Activated naive CD8-positive, alpha-beta T cell treated with anti-CD3 and anti-CD28 coated beads, Interleukin-2, amount 50 U/mL, for 24 hours (primary cell): ENCODE results near the gene CLPTM1L.
"Not testable (repeated sequence)": the region's sequence is repeated elsewhere in the genome, so short reads cannot be mapped to it uniquely, and the experiment has no call there.

Experiments
- ATAC-seq: fragments of 150-1000 bp; cut with Tn5 transposase; one replicate; pipeline ENCODE4 v1.10.0; 2021
- DNase-seq: peaks from one replicate; pipeline ENCODE4 v3.0.0; 2021
- H3K27ac Mint-ChIP-seq: one replicate; pipeline ENCODE4 v1.8.0; 2021; ENCODE audit warnings: mild to moderate bottlenecking, mixed read lengths
- H3K27me3 Mint-ChIP-seq: one replicate; pipeline ENCODE4 v1.8.0; 2021; ENCODE audit warnings: mixed read lengths
- H3K36me3 Mint-ChIP-seq: one replicate; pipeline ENCODE4 v1.8.0; 2021; ENCODE audit warnings: low read depth, mixed read lengths
- H3K4me1 Mint-ChIP-seq: one replicate; pipeline ENCODE4 v1.8.0; 2021; ENCODE audit warnings: mixed read lengths
- H3K4me3 Mint-ChIP-seq: one replicate; pipeline ENCODE4 v1.8.0; 2021; ENCODE audit warnings: mild to moderate bottlenecking, moderate library complexity, mixed read lengths
- H3K9me3 Mint-ChIP-seq: one replicate; pipeline ENCODE4 v1.8.0; 2021; ENCODE audit warnings: mixed read lengths

The CLPTM1L gene

GRCh38 chr5:1371972-1372342 is 27.1 kb upstream of the CLPTM1L start:
- not testable (repeated sequence) for ATAC-seq

DNA sequence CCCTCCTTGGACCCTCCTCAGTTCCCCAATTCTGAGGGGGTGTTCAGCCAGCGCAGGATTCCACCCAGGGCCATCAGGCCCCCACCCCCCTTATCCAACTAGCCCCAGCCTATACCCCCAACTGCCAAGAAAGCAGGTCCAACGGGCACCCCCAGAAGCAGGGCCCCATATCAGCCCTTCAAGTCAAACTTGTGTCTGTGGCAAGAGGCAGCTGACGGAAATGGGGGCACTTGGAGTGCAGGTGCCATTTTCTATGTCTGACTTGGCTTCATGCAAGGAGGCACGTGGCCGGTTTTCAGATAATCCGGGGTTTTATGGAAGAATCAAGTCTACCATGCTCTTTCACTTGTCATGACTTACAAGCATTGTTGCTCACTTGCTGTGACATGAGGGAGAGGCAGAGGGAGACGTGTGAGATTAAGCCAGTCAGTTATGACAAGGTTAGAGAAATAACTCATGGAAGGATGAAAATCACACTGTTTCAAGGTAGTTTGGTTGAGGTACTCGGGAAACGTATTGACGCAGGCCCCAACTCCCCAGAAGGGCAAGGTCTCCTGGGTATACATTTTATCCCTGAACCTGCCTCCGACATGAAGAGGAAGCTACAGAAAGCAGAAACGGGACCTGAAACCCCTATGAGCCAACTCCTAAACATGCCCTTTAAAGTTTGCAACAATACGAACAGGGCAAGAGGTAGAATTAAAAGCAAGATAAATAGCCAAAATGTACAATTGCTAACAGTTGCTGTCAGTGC is 26.5 kb upstream of the CLPTM1L start:
- Mint-ChIP-seq H3K4me1 (peaks cover 6% of the 10 kb centered on the region), H3K36me3 (no peaks in the 10 kb centered on the region), H3K27me3 (no peaks in the 10 kb centered on the region), H3K4me3 (no peak overlapping the region), H3K27ac (no peak overlapping the region), H3K9me3 (no peaks in the 10 kb centered on the region)
- no peak for DNase-seq
- ATAC-seq, result no peak

More at GRCh38 chr5:1371972-1372342, 27.1 kb upstream of the CLPTM1L start:
- not testable (repeated sequence) for H3K9me3 Mint-ChIP-seq, DNase-seq, H3K4me3 Mint-ChIP-seq, H3K36me3 Mint-ChIP-seq, H3K27ac Mint-ChIP-seq, H3K4me1 Mint-ChIP-seq, H3K27me3 Mint-ChIP-seq

- no peak for ATAC-seq
- H3K9me3 Mint-ChIP-seq, result no peaks in the 10 kb centered on the region
- H3K27me3 Mint-ChIP-seq, result peaks cover 2% of the 10 kb centered on the region
- no peak overlapping the region for H3K4me3 Mint-ChIP-seq
- peaks cover 9% of the 10 kb centered on the region for H3K4me1 Mint-ChIP-seq
- DNase-seq, result no peak
- H3K36me3 Mint-ChIP-seq, result no peaks in the 10 kb centered on the region
- no peak overlapping the region for H3K27ac Mint-ChIP-seq
Measured at GRCh38 chr5:1370006-1370405, 25.1 kb upstream of the CLPTM1L start.

GRCh38 chr5:1368756-1369155 is 23.9 kb upstream of the CLPTM1L start:
- Mint-ChIP-seq H3K4me3 (no peak overlapping the region), H3K36me3 (no peaks in the 10 kb centered on the region), H3K27me3 (peaks cover 2% of the 10 kb centered on the region), H3K4me1 (peaks cover 9% of the 10 kb centered on the region), H3K27ac (no peak overlapping the region), H3K9me3 (no peaks in the 10 kb centered on the region)
- DNase-seq (no peak), ATAC-seq (no peak)

DNA sequence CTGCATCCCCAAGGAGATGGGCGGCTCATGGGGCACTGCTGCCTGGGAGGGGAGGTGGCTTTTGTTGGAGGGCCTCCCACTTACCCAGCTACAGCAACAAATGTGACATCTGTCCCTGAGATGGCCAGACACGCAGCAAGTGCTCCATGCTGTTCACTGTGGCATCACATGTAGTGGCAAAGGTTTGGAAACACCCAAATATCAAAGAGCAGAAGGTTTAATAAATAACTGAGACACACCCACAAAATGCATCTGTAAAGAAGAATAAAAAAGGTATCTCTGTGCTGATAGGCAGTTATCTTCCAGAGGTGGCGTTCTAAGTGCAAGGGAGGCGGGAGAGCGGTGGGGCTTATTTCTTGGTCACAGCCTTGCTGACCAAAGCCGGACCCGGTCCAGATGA is 23.3 kb upstream of the CLPTM1L start:
- Mint-ChIP-seq H3K9me3 (no peaks in the 10 kb centered on the region), H3K4me3 (no peak overlapping the region), H3K27me3 (peaks cover 7% of the 10 kb centered on the region), H3K4me1 (peaks cover 9% of the 10 kb centered on the region), H3K36me3 (no peaks in the 10 kb centered on the region), H3K27ac (no peak overlapping the region)
- DNase-seq, result no peak
- no peak for ATAC-seq

DNA sequence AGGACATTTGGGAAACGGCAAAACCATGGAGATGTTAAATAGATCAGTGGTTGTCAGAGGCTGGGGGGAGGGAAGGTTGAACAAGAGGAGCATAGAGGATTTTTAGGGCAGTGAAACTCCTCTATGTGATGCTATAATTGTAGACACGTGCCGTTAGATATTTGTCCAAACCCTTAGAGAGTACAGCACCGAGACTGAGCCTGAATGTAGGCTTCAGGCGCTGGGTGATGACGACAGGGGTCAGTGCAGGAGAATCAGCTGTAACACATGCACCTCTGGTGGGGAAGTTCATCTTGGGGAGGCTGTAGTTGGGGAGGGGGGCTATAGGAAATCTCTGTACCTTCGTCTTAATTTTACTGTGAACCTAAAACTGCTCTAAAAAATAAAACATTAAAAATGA is 22.2 kb upstream of the CLPTM1L start:
- Mint-ChIP-seq H3K27me3 (peaks cover 10% of the 10 kb centered on the region), H3K4me3 (no peak overlapping the region), H3K4me1 (peaks cover 7% of the 10 kb centered on the region), H3K27ac (no peak overlapping the region), H3K9me3 (no peaks in the 10 kb centered on the region), H3K36me3 (no peaks in the 10 kb centered on the region)
- no peak for DNase-seq
- ATAC-seq, result no peak

DNA sequence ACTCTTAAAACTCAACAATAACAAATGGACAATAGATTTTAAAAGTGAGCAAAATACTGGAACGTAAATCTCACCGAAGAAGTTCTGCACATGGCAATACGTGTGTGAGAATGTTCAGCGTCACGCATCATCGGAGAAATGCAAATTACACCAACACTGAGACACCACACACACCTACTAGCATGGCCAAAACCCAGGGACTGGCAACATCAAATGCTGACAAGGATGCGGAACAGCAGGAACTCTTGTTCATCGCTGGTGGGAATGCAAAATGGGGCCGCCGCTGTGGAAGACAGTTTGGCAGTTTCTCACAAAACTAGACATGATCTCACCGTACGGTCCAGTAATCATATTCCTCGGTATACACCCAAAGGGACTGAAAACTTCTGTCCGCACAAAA is 21.6 kb upstream of the CLPTM1L start:
- ATAC-seq (no peak), DNase-seq (no peak)
- Mint-ChIP-seq H3K27ac (no peak overlapping the region), H3K4me1 (peaks cover 7% of the 10 kb centered on the region), H3K36me3 (no peaks in the 10 kb centered on the region), H3K27me3 (peaks cover 10% of the 10 kb centered on the region), H3K9me3 (no peaks in the 10 kb centered on the region), H3K4me3 (no peak overlapping the region)

- no peak overlapping the region for H3K27ac Mint-ChIP-seq
- H3K4me1 Mint-ChIP-seq, result peaks cover 7% of the 10 kb centered on the region
- no peaks in the 10 kb centered on the region for H3K36me3 Mint-ChIP-seq
- no peaks in the 10 kb centered on the region for H3K9me3 Mint-ChIP-seq
- no peak for DNase-seq
- no peak for ATAC-seq
- H3K27me3 Mint-ChIP-seq, result peaks cover 10% of the 10 kb centered on the region
- no peak overlapping the region for H3K4me3 Mint-ChIP-seq
Measured at GRCh38 chr5:1364211-1364610, 19.3 kb upstream of the CLPTM1L start.

GRCh38 chr5:1363581-1363980 is 18.7 kb upstream of the CLPTM1L start:
- Mint-ChIP-seq H3K27me3 (peaks cover 10% of the 10 kb centered on the region), H3K4me1 (peaks cover 7% of the 10 kb centered on the region), H3K4me3 (no peak overlapping the region), H3K27ac (no peak overlapping the region), H3K9me3 (no peaks in the 10 kb centered on the region), H3K36me3 (no peaks in the 10 kb centered on the region)
- no peak for ATAC-seq
- DNase-seq, result no peak

DNA sequence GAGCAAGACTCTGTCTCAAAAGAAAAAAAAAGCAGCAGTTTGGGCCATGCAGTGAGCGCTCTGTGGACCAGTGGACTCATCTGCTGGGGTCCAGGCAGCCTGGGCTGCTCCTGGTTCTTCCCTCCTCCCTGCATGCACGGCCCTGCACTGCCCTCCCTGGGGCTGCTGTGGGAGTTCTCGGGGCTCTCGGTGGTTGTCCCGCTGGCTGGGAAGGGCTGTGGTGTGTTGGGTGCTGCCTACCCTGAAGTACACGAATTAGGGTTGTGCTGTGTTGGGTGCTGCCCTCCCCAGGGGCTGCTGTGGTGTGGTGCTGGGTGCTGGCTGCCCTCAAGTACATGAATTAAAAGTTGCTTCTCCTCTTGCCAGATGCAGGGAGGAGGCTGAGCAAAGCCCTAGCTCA is 18.3 kb upstream of the CLPTM1L start:
- no peak overlapping the region for H3K27ac Mint-ChIP-seq
- H3K9me3 Mint-ChIP-seq, result no peaks in the 10 kb centered on the region
- no peak overlapping the region for H3K4me3 Mint-ChIP-seq
- DNase-seq, result no peak
- H3K36me3 Mint-ChIP-seq, result no peaks in the 10 kb centered on the region
- ATAC-seq, result no peak
- peaks cover 7% of the 10 kb centered on the region for H3K4me1 Mint-ChIP-seq
- H3K27me3 Mint-ChIP-seq, result peaks cover 10% of the 10 kb centered on the region

DNA sequence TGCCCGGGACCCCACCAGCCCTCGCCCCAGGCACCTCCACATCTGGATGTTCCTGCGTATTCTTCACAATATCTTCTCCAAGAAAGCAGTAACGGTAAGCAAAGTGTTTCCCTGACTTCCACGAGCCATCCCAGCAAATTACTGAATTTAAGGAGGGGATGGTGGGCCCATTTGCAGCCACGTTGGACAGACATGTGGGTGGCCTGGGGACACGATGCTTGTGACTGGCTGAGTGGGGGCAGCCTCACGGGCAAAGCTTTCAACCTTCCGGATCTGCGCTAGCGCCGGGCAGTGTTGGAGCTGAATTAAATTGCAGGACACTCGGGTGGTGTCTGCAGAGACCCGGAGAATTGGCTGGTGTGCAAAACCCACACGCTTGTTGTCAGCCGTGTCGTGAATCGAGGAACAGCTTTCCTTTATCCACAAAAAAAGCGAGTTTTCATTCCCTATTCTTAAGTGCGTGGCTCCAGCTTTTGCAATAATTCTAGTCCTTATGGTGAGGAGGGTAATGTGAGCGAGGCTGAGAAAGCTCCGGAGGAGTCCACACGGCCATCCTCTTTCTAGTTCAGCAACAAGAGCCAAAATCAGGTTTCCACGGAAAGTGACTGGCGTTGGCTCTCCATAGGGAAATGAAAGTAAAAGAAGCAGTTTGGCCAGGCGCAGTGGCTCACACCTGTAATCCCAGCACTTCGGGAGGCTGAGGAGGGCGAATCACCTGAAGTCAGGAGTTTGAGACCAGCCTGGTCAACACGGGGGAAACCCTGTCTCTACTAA is 17.5 kb upstream of the CLPTM1L start:
- Mint-ChIP-seq H3K9me3 (no peaks in the 10 kb centered on the region), H3K27ac (no peak overlapping the region), H3K4me3 (no peak overlapping the region), H3K36me3 (no peaks in the 10 kb centered on the region), H3K4me1 (peaks cover 7% of the 10 kb centered on the region), H3K27me3 (peaks cover 10% of the 10 kb centered on the region)
- DNase-seq, result no peak
- no peak for ATAC-seq

- DNase-seq (no peak), ATAC-seq (no peak)
- Mint-ChIP-seq H3K4me1 (no peaks in the 10 kb centered on the region), H3K27me3 (peaks cover 10% of the 10 kb centered on the region), H3K9me3 (no peaks in the 10 kb centered on the region), H3K36me3 (no peaks in the 10 kb centered on the region), H3K27ac (no peak overlapping the region), H3K4me3 (no peak overlapping the region)
Measured at GRCh38 chr5:1360861-1361260, 16.0 kb upstream of the CLPTM1L start.

GRCh38 chr5:1360367-1360766 is 15.5 kb upstream of the CLPTM1L start:
- not testable (repeated sequence) for H3K27ac Mint-ChIP-seq, H3K4me1 Mint-ChIP-seq, ATAC-seq, H3K36me3 Mint-ChIP-seq, H3K9me3 Mint-ChIP-seq, H3K4me3 Mint-ChIP-seq, H3K27me3 Mint-ChIP-seq, DNase-seq

DNA sequence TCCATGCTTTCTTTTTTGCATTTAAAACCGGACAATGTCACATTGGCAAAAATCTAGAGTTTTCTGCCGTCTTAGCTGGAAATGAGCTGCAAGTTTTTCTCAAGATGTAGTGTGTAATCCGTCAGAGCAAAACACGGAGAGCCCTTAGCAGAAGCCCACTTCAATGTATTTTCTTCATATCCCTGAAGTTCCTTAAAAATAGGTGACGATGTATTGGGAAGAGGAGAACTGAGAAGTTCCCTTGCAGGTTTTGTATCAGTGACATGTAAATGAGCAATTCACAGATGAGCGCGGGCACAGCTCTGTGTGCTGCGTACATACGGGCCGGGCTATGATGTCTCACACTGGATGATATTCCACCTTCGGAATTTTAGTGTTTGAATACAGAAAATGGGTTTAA is 14.8 kb upstream of the CLPTM1L start:
- no peaks in the 10 kb centered on the region for H3K4me1 Mint-ChIP-seq
- H3K27me3 Mint-ChIP-seq, result peaks cover 8% of the 10 kb centered on the region
- no peak overlapping the region for H3K4me3 Mint-ChIP-seq
- DNase-seq (no peak), ATAC-seq (no peak)
- no peaks in the 10 kb centered on the region for H3K9me3 Mint-ChIP-seq
- no peaks in the 10 kb centered on the region for H3K36me3 Mint-ChIP-seq
- H3K27ac Mint-ChIP-seq, result no peak overlapping the region

DNA sequence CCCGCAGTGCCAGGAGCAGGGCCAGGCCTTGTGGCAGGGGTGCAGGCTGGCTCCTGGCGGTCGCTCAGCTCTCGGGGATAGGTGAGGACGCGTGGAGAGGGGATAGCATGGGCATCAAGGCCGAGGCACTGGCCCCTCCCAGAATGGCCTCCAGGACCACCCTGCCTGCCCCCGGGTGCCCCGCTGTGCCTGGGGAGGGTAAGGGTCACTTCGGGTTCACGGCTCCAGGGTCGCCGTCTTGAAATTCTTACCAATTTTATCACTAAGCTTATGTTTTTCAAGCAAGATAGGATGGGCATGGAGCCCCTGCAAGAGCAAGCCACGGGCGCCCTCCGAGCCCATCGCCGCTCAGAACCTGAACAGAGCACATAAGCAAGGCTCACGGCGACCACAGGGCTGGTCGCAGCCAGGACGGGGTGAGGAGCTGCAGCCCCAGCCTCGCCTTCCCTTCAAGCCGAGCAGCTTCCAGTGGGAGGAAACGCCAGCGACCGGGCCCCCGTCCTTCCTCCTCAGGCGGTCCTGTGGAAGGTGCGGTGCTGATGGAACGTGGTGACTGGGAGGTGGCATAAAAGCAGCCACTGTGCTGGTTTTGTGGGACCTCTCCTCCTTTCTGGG is 14.2 kb upstream of the CLPTM1L start:
- Mint-ChIP-seq H3K36me3 (no peaks in the 10 kb centered on the region), H3K9me3 (no peaks in the 10 kb centered on the region), H3K27me3 (peaks cover 8% of the 10 kb centered on the region), H3K4me3 (no peak overlapping the region), H3K4me1 (no peaks in the 10 kb centered on the region), H3K27ac (no peak overlapping the region)
- no peak for ATAC-seq
- DNase-seq, result no peak
